ENCODE results near the gene IL9R.
"Not testable (repeated sequence)": the region's sequence is repeated elsewhere in the genome, so short reads cannot be mapped to it uniquely, and the experiment has no call there.

Gene IL9R

GRCh38 chrX:155968326-155968661 is 29.2 kb upstream of the IL9R start:
- H3K9me3 ChIP-seq (ENCODE audit: insufficient read depth, low read depth, low read length): no peaks in the 10 kb centered on the region; the same call in 1 of the 2 replicates
- no peaks in the 10 kb centered on the region for H4K20me1 ChIP-seq (ENCODE audit: insufficient read depth, low read length, poor library complexity, severe bottlenecking)
- no peak overlapping the region for H2AFZ ChIP-seq (ENCODE audit: low read length)
- peak overlapping the region; percentile 56 for H3K4me2 ChIP-seq (ENCODE audit: low read depth, low read length, poor library complexity, severe bottlenecking)
- no peaks in the 10 kb centered on the region for H3K9me2 ChIP-seq (replicated peaks; ENCODE audit: low read depth, low read length)
- peaks cover 17% of the 10 kb centered on the region for H3K4me1 ChIP-seq (ENCODE audit: insufficient read depth, low read length, poor library complexity, severe bottlenecking)
- no peak overlapping the region for H3K4me3 ChIP-seq (ENCODE audit: low read length, poor library complexity, severe bottlenecking)
- no peaks in the 10 kb centered on the region for H3K36me3 ChIP-seq (ENCODE audit: insufficient read depth, low read length)
- TF ChIP-seq EZH2phosphoT487 (IDR thresholded peaks at IDR 0.05; ENCODE audit: borderline replicate concordance) (no peak), CTCF (conservative IDR thresholded peaks at IDR 0.05; ENCODE audit: low read length) (no peak; the same call in 1 of the 2 replicates)
- no peaks in the 10 kb centered on the region for H3F3A ChIP-seq (ENCODE audit: low read depth)
- H3K9ac ChIP-seq (ENCODE audit: low read depth, low read length, poor library complexity, severe bottlenecking): no peak overlapping the region
- H3K27me3 ChIP-seq (ENCODE audit: insufficient read depth, low read length, poor library complexity, severe bottlenecking): no peaks in the 10 kb centered on the region
- H3K79me2 ChIP-seq (ENCODE audit: insufficient read depth, low read length): no peaks in the 10 kb centered on the region

GRCh38 chrX:155968791-155969190 is 28.7 kb upstream of the IL9R start:
- Histone ChIP-seq H3F3A (ENCODE audit: low read depth) (no peaks in the 10 kb centered on the region), H3K27me3 (ENCODE audit: insufficient read depth, low read length, poor library complexity, severe bottlenecking) (no peaks in the 10 kb centered on the region), H2AFZ (ENCODE audit: low read length) (no peak overlapping the region), H3K9ac (ENCODE audit: low read depth, low read length, poor library complexity, severe bottlenecking) (no peak overlapping the region), H3K36me3 (ENCODE audit: insufficient read depth, low read length) (no peaks in the 10 kb centered on the region), H3K4me3 (ENCODE audit: low read length, poor library complexity, severe bottlenecking) (no peak overlapping the region), H3K9me3 (ENCODE audit: insufficient read depth, low read depth, low read length) (no peaks in the 10 kb centered on the region; the same call in 1 of the 2 replicates), H4K20me1 (ENCODE audit: insufficient read depth, low read length, poor library complexity, severe bottlenecking) (no peaks in the 10 kb centered on the region), H3K4me1 (ENCODE audit: insufficient read depth, low read length, poor library complexity, severe bottlenecking) (peaks cover 17% of the 10 kb centered on the region), H3K79me2 (ENCODE audit: insufficient read depth, low read length) (no peaks in the 10 kb centered on the region), H3K4me2 (ENCODE audit: low read depth, low read length, poor library complexity, severe bottlenecking) (peak overlapping the region; percentile 56), H3K9me2 (replicated peaks; ENCODE audit: low read depth, low read length) (no peaks in the 10 kb centered on the region)
- no peak for TF ChIP-seq EZH2phosphoT487 (IDR thresholded peaks at IDR 0.05; ENCODE audit: borderline replicate concordance)
- TF ChIP-seq CTCF (conservative IDR thresholded peaks at IDR 0.05; ENCODE audit: low read length): no peak

- H4K20me1 ChIP-seq (ENCODE audit: insufficient read depth, low read length, poor library complexity, severe bottlenecking); H3K9me2 ChIP-seq (replicated peaks; ENCODE audit: low read depth, low read length); H3K9ac ChIP-seq (ENCODE audit: low read depth, low read length, poor library complexity, severe bottlenecking); H3K4me3 ChIP-seq (ENCODE audit: low read length, poor library complexity, severe bottlenecking); H3K4me2 ChIP-seq (ENCODE audit: low read depth, low read length, poor library complexity, severe bottlenecking); H2AFZ ChIP-seq (ENCODE audit: low read length); H3K9me3 ChIP-seq (ENCODE audit: insufficient read depth, low read depth, low read length); H3F3A ChIP-seq (ENCODE audit: low read depth); H3K27me3 ChIP-seq (ENCODE audit: insufficient read depth, low read length, poor library complexity, severe bottlenecking); H3K36me3 ChIP-seq (ENCODE audit: insufficient read depth, low read length); H3K79me2 ChIP-seq (ENCODE audit: insufficient read depth, low read length): not testable (repeated sequence)
- H3K4me1 ChIP-seq (ENCODE audit: insufficient read depth, low read length, poor library complexity, severe bottlenecking): peaks cover 17% of the 10 kb centered on the region
Observed at GRCh38 chrX:155971658-155972057, 25.8 kb upstream of the IL9R start.

- not testable (repeated sequence) for H4K20me1 ChIP-seq (ENCODE audit: insufficient read depth, low read length, poor library complexity, severe bottlenecking); H3K36me3 ChIP-seq (ENCODE audit: insufficient read depth, low read length); H2AFZ ChIP-seq (ENCODE audit: low read length); H3K9ac ChIP-seq (ENCODE audit: low read depth, low read length, poor library complexity, severe bottlenecking); H3K4me3 ChIP-seq (ENCODE audit: low read length, poor library complexity, severe bottlenecking); H3K79me2 ChIP-seq (ENCODE audit: insufficient read depth, low read length); H3K4me2 ChIP-seq (ENCODE audit: low read depth, low read length, poor library complexity, severe bottlenecking); H3K9me3 ChIP-seq (ENCODE audit: insufficient read depth, low read depth, low read length); H3F3A ChIP-seq (ENCODE audit: low read depth); H3K9me2 ChIP-seq (replicated peaks; ENCODE audit: low read depth, low read length); H3K27me3 ChIP-seq (ENCODE audit: insufficient read depth, low read length, poor library complexity, severe bottlenecking)
- H3K4me1 ChIP-seq (ENCODE audit: insufficient read depth, low read length, poor library complexity, severe bottlenecking): peaks cover 15% of the 10 kb centered on the region
Observed at GRCh38 chrX:155972241-155972640, 25.3 kb upstream of the IL9R start.
